ENCODE results near the gene CR1. TPM values are rescaled to one million over a fixed set of nuclear protein-coding genes. Genes with fewer than 3 reads are reported as not detected.

Gene CR1
- total RNA-seq, 1 donor from 2014 or later: 0.09 TPM

- Mint-ChIP-seq H3K27ac (ENCODE audit: unreplicated experiment) (no peak overlapping the region), H3K36me3 (ENCODE audit: low read depth, unreplicated experiment) (no peaks in the 10 kb centered on the region), H3K27me3 (ENCODE audit: low read depth, unreplicated experiment) (no peaks in the 10 kb centered on the region), H3K4me1 (ENCODE audit: low read depth, unreplicated experiment) (no peaks in the 10 kb centered on the region), H3K4me3 (ENCODE audit: unreplicated experiment) (no peak overlapping the region), H3K9me3 (ENCODE audit: unreplicated experiment) (peaks cover 3% of the 10 kb centered on the region)
- H2AFZ ChIP-seq (ENCODE audit: low read depth, low read length): no peak overlapping the region
- no peaks in the 10 kb centered on the region for H3K27me3 ChIP-seq (ENCODE audit: insufficient read depth, low read length)
- H3K36me3 ChIP-seq (ENCODE audit: insufficient read depth, low read length): no peaks in the 10 kb centered on the region
- no peak overlapping the region for H3K27ac ChIP-seq (ENCODE audit: low read depth, low read length)
- TF ChIP-seq EZH2 (IDR thresholded peaks at IDR 0.05; ENCODE audit: insufficient read depth, low read length) (no peak), CTCF (IDR thresholded peaks at IDR 0.05; ENCODE audit: insufficient read depth, low read depth, low read length) (no peak)
- DNase-seq (ENCODE audit: low read depth) (no peak), FAIRE-seq (no peak)
- no peaks in the 10 kb centered on the region for H3K79me2 ChIP-seq (ENCODE audit: insufficient read depth, low read length)
- H3K4me1 ChIP-seq (ENCODE audit: insufficient read depth, low read length): no peaks in the 10 kb centered on the region
- H3K9ac ChIP-seq (ENCODE audit: low read length): no peak overlapping the region
- H4K20me1 ChIP-seq (ENCODE audit: insufficient read depth, low read length): no peaks in the 10 kb centered on the region
- H3K4me2 ChIP-seq (ENCODE audit: low read length): no peak overlapping the region
- H3K9me3 ChIP-seq (ENCODE audit: insufficient read depth, low read depth, low read length): no peaks in the 10 kb centered on the region
- H3K4me3 ChIP-seq (ENCODE audit: insufficient read depth, low read depth, low read length): no peak overlapping the region
Measured at GRCh38 chr1:207626972-207627337, 131.0 kb downstream of the CR1 start.

GRCh38 chr1:207627496-207627895, 131.5 kb downstream of the CR1 start:
- H3K4me1 ChIP-seq (ENCODE audit: insufficient read depth, low read length): no peaks in the 10 kb centered on the region
- no peak overlapping the region for H3K9ac ChIP-seq (ENCODE audit: low read length)
- Mint-ChIP-seq H3K36me3 (ENCODE audit: low read depth, unreplicated experiment) (no peaks in the 10 kb centered on the region), H3K27me3 (ENCODE audit: low read depth, unreplicated experiment) (no peaks in the 10 kb centered on the region), H3K4me3 (ENCODE audit: unreplicated experiment) (no peak overlapping the region), H3K27ac (ENCODE audit: unreplicated experiment) (no peak overlapping the region), H3K4me1 (ENCODE audit: low read depth, unreplicated experiment) (no peaks in the 10 kb centered on the region), H3K9me3 (ENCODE audit: unreplicated experiment) (peaks cover 3% of the 10 kb centered on the region)
- TF ChIP-seq EZH2 (IDR thresholded peaks at IDR 0.05; ENCODE audit: insufficient read depth, low read length): no peak
- TF ChIP-seq CTCF (IDR thresholded peaks at IDR 0.05; ENCODE audit: insufficient read depth, low read depth, low read length): no peak
- no peak overlapping the region for H3K4me3 ChIP-seq (ENCODE audit: insufficient read depth, low read depth, low read length)
- DNase-seq (ENCODE audit: low read depth): no peak
- H3K4me2 ChIP-seq (ENCODE audit: low read length): no peak overlapping the region
- no peaks in the 10 kb centered on the region for H4K20me1 ChIP-seq (ENCODE audit: insufficient read depth, low read length)
- FAIRE-seq: no peak
- H3K36me3 ChIP-seq (ENCODE audit: insufficient read depth, low read length): no peaks in the 10 kb centered on the region
- no peaks in the 10 kb centered on the region for H3K79me2 ChIP-seq (ENCODE audit: insufficient read depth, low read length)
- H3K27ac ChIP-seq (ENCODE audit: low read depth, low read length): no peak overlapping the region
- H2AFZ ChIP-seq (ENCODE audit: low read depth, low read length): no peak overlapping the region
- H3K9me3 ChIP-seq (ENCODE audit: insufficient read depth, low read depth, low read length): no peaks in the 10 kb centered on the region
- no peaks in the 10 kb centered on the region for H3K27me3 ChIP-seq (ENCODE audit: insufficient read depth, low read length)

GRCh38 chr1:207628776-207629175, 132.8 kb downstream of the CR1 start:
- Mint-ChIP-seq H3K4me1 (ENCODE audit: low read depth, unreplicated experiment) (no peaks in the 10 kb centered on the region), H3K36me3 (ENCODE audit: low read depth, unreplicated experiment) (no peaks in the 10 kb centered on the region), H3K4me3 (ENCODE audit: unreplicated experiment) (no peak overlapping the region), H3K27me3 (ENCODE audit: low read depth, unreplicated experiment) (peaks cover 3% of the 10 kb centered on the region), H3K9me3 (ENCODE audit: unreplicated experiment) (peaks cover 3% of the 10 kb centered on the region), H3K27ac (ENCODE audit: unreplicated experiment) (no peak overlapping the region)
- FAIRE-seq (no peak), DNase-seq (ENCODE audit: low read depth) (no peak)
- TF ChIP-seq CTCF (IDR thresholded peaks at IDR 0.05; ENCODE audit: insufficient read depth, low read depth, low read length) (no peak), EZH2 (IDR thresholded peaks at IDR 0.05; ENCODE audit: insufficient read depth, low read length) (no peak)
- no peaks in the 10 kb centered on the region for H3K27me3 ChIP-seq (ENCODE audit: insufficient read depth, low read length)
- H3K36me3 ChIP-seq (ENCODE audit: insufficient read depth, low read length): no peaks in the 10 kb centered on the region
- no peak overlapping the region for H3K4me3 ChIP-seq (ENCODE audit: insufficient read depth, low read depth, low read length)
- H3K4me1 ChIP-seq (ENCODE audit: insufficient read depth, low read length): no peaks in the 10 kb centered on the region
- no peaks in the 10 kb centered on the region for H3K79me2 ChIP-seq (ENCODE audit: insufficient read depth, low read length)
- no peaks in the 10 kb centered on the region for H4K20me1 ChIP-seq (ENCODE audit: insufficient read depth, low read length)
- H3K27ac ChIP-seq (ENCODE audit: low read depth, low read length): no peak overlapping the region
- no peaks in the 10 kb centered on the region for H3K9me3 ChIP-seq (ENCODE audit: insufficient read depth, low read depth, low read length)
- no peak overlapping the region for H3K9ac ChIP-seq (ENCODE audit: low read length)
- H3K4me2 ChIP-seq (ENCODE audit: low read length): no peak overlapping the region
- H2AFZ ChIP-seq (ENCODE audit: low read depth, low read length): no peak overlapping the region
